ENCODE data around the gene AKTIP.

DNA sequence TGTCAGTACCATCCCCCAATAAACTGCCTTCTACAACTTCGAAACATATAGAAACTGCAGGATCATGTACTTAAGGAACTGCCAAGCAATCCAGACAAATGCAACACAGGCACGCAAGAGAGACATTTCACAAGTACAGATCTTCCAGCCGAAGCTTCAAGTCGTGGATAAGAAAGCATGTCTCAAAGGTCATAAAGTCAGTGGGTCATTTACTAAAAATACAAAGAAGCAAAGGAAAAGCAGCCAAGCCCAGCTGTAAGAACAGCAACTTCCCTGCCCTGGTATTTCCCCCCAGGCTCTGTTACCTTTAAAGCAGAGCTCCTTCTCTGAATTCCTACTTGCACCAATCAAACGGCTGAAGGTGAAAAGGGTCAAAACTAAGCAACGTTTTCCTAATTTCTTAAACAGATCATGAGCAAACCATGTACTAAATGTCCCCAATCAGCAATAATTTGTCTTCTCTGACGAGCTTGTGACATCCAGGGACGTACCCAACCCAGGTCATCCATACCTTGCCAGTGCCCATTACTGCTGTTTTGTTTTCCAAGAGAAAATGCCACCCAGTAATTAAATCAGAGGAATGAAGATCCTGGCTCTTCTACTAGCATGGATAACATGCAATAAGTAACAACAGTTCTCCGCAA lies 1.7 kb downstream of the AKTIP start:
- TF ChIP-seq SP1 (IDR thresholded peaks at IDR 0.05) = no peak
- no peak for TF ChIP-seq FOXM1 (IDR thresholded peaks at IDR 0.05; ENCODE audit: borderline replicate concordance)
- TF ChIP-seq FOXA1 (IDR thresholded peaks at IDR 0.05) = no peak
- no peak for TF ChIP-seq NFRKB (IDR thresholded peaks at IDR 0.05)
- no peak for TF ChIP-seq HDGF (IDR thresholded peaks at IDR 0.05; ENCODE audit: borderline replicate concordance)
- no peak for TF ChIP-seq L3MBTL2 (conservative IDR thresholded peaks at IDR 0.05)
- TF ChIP-seq BHLHE40 (IDR thresholded peaks at IDR 0.05; ENCODE audit: borderline replicate concordance) = no peak
- no peak for TF ChIP-seq LEF1 (IDR thresholded peaks at IDR 0.05; ENCODE audit: borderline replicate concordance)
- TF ChIP-seq, protein P1, sequence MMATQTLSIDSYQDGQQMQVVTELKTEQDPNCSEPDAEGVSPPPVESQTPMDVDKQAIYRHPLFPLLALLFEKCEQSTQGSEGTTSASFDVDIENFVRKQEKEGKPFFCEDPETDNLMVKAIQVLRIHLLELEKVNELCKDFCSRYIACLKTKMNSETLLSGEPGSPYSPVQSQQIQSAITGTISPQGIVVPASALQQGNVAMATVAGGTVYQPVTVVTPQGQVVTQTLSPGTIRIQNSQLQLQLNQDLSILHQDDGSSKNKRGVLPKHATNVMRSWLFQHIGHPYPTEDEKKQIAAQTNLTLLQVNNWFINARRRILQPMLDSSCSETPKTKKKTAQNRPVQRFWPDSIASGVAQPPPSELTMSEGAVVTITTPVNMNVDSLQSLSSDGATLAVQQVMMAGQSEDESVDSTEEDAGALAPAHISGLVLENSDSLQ (IDR thresholded peaks at IDR 0.05) = no peak
- TF ChIP-seq TARDBP (IDR thresholded peaks at IDR 0.05) = no peak
- TF ChIP-seq ELF4 (IDR thresholded peaks at IDR 0.05) = no peak
- no peak for TF ChIP-seq ZNF384 (IDR thresholded peaks at IDR 0.05)

Measured in HEK293T (cell line).